EL (cell line): ENCODE results near the gene PPIP5K2.
"Not testable (repeated sequence)": the region's sequence is repeated elsewhere in the genome, so short reads cannot be mapped to it uniquely, and the experiment has no call there.

ENCODE experiments used
- DNase-seq: peaks from one replicate; pipeline ENCODE4 v3.0.0-alpha.2; 2016

The PPIP5K2 gene

DNA sequence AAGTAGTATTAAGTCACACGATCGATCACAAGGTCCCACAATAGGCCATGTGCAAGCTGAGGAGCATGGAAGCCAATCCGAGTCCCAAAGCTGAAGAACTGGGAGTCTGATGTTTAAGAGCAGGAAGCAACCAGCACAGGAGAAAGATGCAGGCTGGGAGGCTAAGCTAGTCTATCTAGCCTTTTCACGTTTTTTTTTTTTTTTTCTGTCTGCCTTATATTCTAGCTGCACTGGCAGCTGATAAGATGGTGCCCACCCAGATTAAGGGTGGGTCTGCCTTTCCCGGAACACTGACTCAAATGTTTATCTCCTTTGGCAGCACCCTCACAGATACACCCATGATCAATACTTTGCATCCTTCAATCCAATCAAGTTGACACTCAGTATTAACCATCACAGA, 6.5 kb downstream of the PPIP5K2 start:
- DNase-seq: no peak

DNA sequence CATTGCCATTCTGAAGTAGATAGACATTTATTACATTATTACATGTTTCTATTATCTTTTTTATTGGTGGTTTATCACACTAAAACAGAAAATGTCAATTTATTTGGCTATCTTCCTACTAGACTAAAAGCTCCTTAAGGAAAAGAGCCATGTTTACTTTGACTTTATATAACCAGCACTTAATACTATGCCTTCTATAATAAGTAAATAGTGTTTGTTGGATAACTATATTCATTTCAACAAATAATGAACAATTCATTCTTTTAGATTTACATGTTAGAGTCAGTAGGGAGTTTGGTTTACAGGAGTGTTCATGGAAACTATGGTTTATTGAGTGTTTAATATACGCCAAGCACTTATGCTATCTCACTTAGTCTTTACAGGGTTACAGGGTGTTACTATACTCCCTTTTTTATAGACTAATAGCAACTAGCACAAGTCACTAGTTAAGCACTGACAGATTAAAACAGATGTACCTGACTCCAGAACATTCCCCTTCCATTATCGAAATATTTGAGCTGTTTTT, 7.3 kb downstream of the PPIP5K2 start:
- no peak for DNase-seq

DNA sequence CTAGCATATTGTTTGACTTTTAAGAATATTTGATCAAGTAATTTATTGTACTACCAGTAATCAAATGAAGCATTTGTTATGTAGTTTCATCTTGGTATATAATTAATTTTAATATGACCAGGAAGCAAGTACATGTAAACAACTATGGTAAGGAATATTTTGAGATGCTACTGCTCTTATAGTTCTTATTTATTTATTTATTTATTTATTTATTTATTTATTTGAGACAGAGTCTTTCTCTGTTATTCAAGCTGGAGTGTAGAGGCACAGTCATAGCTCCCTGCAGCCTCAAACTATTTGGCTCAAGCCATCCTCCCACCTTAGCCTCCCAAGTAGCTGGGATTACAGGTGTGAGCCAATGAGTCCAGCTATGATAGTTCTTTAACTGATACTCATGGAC, 8.1 kb downstream of the PPIP5K2 start:
- no peak for DNase-seq

DNA sequence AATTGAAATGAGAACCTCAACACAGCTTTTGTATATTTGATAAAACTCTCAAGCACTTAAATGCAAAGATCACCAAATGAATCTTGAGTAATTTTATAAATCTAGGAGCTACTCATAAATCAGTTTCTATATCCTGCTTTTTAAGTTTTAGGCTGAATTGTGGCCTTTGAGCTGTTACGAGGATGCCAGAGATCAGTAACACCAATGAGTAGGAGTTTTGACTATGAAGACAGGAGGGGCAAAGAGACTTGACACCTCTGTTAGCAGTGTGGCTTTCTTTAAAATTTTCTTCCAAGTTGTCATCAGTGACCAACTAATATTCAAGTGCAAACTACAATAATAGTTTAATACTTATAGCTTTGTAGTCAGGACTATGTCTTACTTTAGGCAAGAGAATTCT, 12.6 kb downstream of the PPIP5K2 start:
- no peak for DNase-seq

DNA sequence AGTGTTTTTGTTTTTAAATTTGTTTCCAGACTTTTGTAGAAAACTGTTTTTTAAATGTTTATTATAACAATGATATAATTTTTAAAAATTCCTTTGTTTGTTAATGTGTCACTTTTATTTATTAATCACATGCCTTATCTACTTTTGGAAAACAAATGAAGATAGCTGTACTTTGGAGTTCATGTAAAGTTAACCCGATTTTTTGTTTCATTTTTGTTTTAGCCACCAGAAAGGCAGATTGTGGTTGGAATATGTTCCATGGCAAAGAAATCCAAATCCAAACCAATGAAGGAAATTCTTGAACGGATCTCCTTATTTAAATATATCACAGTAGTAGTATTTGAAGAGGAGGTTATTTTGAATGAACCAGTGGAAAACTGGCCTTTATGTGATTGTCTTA, 13.1 kb downstream of the PPIP5K2 start:
- no peak for DNase-seq

DNA sequence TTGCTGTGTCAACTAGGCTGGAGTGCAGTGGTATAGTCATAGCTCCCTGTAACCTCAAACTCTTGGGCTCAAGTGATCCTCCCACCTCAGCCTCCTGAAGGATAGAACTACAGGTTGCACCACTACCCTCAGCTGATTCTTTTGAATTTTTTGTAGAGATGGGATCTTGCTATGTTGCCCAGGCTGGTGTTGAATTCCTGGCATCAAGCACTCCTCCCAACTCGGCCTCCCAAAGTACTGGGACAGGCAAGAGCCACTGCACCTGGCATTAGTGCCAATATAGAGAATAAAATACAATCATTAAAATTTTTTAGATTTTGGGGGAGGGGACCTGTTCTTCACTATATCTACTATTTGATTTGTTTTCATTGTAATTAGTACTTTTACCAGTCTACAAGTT, 15.4 kb downstream of the PPIP5K2 start:
- no peak for DNase-seq

DNA sequence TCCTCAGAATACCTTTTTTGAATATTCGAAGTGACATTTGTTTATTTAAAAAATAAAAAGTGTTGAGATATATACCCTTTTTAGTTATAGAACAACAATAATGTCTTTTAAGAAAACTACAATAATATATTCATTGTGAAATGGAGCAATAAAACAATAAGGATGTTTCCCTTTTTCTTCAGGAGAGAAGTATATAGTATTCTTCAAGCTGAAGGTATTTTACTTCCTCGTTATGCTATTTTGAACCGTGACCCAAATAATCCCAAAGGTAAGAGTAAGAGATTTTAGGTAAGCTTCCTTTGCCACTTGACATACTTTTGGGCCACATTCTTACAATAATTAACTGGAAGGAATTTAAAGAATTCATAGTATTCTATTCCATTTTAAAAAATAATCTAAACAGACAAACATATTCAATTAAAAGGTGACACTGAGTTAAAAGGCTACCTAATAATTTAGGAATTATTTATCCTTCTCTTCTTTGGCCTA, 18.1 kb downstream of the PPIP5K2 start:
- no peak for DNase-seq

DNA sequence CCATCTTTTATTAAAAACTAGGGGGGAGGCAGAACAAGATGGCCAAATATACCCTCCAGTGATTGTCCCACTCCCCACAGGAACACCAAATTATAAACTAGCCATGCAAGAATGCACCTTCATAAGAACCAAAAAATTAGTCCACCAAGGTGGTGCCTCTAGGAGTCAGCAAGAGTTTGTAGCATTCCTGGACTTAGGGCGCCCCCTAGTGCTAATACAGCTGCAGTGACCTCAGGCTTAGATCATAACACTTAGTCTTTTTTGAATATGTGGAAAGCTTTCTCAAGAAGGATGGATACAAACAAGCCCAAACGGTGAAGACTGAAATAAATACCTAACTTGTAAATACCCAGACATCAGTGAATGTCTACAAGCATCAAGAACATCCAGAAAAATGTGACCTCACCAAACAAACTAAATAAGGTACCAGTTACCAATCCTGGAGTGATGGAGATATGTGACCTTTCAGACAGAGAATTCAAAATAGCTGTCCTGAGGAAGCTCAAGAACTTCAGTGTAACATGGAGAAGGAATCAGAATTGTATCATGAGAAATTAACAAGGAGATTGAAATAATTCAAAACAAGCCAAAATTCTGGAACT, 19.3 kb downstream of the PPIP5K2 start:
- DNase-seq: peak; percentile 76

DNA sequence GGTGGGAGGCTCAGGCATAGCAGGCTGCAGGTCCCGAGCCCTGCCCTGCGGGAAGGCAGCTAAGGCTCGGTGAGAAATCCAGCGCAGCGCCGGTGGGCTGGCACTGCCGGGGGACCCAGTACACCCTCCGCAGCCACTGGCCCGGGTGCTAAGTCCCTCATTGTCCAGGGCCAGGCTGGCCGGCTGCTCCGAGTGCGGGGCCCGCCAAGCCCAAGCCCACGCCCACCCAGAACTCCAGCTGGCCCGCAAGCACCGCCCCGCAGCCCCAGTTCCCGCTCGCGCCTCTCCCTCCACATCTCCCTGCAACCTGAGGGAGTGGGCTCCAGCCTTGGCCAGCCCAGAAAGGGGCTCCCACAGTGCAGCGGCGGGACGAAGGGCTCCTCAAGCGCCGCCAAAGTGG, 22.0 kb downstream of the PPIP5K2 start:
- DNase-seq: not testable (repeated sequence)

DNA sequence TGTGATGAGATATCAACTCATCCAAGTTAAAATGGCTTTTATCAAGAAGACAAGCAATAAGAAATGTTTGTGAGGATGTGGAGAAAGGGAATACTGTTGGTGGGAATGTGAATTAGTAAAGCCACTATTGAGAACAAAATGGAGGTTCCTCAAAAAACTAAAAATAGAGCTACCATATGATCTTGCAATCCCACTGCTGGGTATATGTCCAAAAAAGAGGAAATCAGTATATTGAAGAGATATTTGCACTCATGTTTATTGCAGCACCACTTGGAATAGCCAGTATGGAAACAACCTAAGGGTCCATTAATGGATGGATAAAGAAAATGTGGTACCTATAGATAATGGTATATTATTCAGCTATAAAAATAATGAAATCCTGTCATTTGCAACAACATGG, 25.1 kb downstream of the PPIP5K2 start:
- DNase-seq: no peak

DNA sequence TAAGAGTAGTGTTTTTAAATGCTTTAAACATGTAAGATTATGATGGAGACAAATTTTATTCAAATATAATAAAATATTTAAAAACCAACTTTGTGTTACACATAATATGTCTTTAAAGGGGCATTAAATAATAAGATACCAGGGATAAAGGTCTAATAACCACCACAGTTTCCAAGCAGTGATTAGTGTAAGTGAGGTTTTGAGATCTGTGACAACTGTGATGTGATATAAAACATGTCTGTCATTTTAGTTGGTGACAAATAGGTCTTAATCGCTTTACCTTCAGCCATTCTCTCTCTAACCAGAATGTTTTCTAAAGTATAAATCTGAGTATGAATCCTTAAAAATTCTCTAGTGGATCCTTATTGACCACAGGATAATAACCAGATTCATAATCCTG, 28.1 kb downstream of the PPIP5K2 start:
- no peak for DNase-seq

DNA sequence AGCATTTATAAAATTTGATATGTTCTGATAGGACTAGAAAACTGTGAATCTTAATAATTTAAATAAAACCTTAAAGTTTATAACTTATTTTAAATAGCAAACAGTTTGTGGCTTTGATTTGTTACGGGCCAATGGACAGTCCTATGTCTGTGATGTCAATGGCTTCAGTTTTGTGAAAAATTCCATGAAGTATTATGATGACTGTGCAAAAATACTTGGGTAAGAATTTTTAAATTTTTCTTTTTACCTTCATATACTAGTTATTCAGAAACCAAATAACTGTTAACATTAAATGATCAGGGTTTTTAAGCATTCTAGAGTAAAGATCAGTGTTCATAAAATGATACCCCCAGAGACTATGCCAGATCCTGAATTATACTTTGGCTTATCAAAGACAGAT, 31.1 kb downstream of the PPIP5K2 start:
- DNase-seq: no peak

DNA sequence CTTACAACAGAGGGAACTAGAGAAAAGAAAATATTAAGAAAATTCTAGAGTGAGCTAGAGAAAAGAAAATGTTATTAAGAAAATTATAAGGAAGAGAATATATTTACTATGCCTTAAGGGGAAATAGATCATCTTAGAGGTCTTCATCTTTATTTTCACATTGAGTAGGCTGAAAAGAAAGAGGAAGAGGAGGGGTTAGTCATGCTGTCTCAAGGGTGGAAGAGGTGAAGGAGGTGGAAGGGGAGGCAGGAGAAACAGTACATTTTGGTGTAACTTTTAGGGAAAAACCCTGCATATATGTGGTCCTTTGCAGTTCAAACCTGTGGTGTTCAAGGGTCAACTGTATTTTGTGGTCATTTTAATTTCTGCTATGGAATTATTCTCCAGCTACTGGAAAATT, 46.6 kb downstream of the PPIP5K2 start:
- DNase-seq: no peak

DNA sequence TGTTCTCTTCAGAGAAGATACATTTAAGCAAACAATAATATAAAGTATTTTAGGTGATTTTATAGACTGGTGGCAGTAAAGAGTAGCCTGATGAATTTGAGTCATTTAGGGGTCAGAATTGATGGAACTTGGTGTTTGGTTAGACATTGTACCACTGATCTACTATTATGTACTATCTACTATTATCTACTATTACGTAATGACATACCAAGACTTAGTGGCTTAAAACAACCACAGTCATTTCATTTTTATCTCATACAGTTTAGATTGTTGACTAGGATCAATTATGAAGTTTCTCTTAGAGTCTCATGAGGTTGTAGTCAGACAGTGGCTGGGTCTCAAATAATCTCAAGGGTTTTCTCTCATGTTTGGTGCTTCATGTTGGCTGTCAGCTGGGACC, 54.0 kb downstream of the PPIP5K2 start:
- no peak for DNase-seq

DNA sequence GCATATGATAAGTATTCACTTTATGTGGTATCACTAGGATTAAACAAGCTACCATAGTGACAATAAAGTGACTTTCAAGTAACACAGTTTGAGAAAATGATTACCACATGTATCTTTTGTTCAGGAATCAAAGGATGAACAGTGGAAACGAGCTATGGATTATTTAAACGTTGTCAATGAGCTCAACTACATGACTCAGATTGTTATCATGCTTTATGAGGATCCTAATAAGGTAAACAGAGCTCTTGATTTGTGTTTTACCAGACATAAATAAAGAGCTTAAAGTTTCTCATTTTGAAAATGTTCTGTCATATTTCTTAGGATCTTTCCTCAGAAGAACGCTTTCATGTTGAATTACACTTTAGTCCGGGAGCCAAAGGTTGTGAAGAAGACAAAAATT, 57.4 kb downstream of the PPIP5K2 start:
- DNase-seq: no peak

DNA sequence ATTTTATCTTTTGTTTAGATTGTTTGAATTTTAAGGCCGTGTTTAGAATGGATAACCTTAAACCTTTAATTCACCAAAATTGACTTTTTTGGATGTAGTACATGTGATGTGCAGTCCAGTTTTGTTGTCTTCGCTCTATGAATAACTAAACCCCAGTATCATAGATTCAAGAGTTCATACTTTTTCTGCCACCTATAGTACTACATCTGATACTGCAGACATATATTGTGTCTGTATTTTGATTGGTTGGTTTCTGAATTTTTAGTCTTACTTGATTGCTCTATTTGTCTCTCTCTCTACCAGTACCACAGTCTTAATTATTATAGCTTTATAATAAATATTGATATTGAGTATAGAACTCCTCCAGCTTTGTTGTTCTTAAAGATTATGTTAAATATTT, 58.1 kb downstream of the PPIP5K2 start:
- no peak for DNase-seq

DNA sequence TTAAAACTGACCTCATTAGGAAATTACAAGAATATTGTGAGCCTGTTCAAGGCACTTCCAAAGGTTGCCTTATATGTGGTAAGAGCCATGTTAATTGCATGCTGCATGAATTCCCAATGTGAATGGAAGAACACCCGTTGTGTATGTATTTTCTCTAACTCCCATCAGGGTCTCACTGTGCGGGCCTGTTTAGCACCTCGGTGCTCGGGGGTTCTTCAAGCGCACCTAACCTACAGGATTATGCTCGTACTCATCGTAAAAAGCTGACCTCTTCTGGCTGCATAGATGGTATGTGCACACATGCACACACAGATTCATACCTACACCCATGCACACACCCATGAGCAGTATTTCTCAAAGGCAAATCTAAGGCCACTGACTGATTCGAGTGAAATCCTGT, 66.1 kb downstream of the PPIP5K2 start:
- no peak for DNase-seq

DNA sequence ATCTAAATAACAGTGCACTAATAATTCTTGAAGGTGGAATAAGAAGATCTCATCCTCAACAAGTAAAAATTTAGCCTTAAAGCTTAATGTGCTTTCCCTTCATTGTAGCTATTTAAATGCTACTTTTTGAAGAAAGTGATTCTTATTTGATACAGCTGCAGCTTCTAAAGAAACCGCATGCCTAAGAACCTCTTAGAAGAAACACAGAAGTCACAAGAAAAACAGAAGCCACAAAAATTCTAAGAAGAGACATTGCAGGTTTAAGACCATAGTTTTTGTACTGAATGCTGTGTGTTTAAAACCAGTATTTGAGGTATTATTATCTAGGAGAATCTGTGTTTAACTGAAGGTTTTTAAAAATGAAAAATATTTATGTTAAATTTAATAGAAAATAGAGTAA, 68.3 kb downstream of the PPIP5K2 start:
- DNase-seq: no peak

DNA sequence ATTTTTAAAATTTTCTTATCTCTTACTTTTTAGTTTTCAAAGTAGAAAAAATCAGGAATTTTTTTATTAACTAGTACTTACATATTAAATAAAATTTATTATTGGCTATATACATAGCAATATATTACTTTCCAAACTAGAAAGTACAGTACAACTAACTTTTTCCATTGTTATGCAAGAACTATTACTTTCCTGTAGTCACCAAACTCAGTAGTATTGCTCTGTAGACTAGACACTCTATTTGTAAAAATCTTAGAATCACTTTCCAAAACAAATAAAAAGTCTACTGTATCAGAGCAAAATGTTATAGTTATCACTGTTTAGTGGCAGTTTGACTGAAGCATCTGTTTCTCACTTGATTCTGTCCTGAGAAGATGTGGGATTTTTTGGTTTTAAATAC, 83.1 kb downstream of the PPIP5K2 start:
- no peak for DNase-seq

DNA sequence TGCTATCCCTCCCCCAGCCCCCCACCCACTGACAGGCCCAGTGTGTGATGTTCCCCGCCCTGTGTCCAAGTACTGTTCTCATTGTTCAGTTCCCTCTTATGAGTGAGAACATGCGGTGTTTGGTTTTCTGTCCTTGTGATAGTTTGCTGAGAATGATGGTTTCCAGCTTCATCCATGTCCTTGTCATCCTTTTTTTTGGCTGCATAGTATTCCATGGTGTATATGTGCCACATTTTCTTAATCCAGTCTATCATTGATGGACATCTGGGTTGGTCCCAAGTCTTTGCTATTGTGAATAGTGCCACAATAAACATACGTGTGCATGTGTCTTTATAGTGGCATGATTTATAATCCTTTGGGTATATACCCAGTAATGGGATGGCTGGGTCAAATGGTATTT, 84.9 kb downstream of the PPIP5K2 start:
- not testable (repeated sequence) for DNase-seq

DNA sequence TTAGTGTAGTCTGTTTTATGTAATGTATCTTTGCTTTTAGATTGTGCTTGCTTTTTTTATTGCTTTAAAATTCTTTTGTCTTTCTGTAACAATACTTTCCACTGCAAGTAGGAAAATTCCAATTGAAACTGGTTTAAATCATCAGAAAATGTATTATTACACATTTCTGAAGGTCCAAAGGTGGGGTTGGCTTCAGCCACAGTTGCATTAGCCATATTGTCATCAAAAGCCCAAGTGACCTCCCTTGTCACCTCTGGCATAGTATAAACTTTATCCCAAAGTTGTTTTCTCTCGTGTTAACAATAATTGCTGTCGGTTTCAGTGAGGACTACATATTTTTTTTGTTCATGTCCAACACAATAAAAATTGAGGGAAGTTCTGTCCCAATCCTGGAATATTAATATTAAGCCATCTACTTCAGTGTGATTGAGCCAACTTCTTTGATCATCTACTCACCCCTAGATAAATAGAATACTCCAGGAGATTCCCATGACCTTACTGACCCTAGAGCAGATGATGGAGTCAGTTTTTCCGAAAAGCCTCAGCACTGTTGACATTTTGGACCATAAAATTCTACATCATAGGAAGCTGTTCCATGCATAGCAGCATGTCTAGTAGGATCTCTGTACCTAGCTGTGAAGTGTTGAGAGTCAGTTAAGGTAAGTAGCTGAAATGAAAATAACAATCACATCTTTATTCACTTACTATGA, 86.0 kb downstream of the PPIP5K2 start:
- no peak for DNase-seq

DNA sequence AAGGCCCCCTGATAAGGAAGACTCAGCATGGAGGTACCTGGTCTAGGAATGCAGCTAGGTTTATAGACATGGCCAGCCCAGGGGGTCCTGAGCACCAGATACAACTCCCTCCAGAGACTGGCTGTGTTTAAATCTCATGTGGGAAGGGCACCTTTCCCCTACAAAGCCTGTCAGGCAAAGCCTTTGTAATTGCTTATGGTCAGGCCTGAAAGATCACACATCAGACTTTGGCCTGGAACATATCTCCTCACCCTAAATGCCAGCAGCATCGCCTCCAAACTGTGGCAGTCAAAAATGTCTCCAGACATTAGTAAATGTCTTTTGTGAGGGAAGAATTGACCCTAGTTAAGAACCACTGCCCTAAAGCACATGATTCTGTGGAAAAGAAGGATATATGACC, 86.9 kb downstream of the PPIP5K2 start:
- DNase-seq: no peak

DNA sequence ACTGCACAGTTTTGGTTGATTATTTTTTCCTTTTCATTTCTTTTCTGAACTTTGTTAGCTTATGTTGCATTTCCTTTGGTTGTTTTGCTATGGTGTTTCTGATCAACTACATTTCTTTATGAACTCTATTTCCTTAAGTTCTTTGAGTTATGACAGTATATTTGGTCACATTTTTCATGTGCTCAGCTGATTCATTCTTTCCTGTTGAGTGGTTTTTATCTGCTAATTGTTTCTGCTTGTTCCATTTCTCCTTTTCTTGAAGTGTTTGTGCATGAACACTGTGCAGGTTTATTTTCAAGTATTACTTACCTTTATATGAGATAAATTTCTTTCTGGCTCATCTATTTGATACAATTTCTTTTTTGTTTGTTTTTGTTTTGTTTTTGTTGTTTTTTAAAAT, 87.6 kb downstream of the PPIP5K2 start:
- no peak for DNase-seq

DNA sequence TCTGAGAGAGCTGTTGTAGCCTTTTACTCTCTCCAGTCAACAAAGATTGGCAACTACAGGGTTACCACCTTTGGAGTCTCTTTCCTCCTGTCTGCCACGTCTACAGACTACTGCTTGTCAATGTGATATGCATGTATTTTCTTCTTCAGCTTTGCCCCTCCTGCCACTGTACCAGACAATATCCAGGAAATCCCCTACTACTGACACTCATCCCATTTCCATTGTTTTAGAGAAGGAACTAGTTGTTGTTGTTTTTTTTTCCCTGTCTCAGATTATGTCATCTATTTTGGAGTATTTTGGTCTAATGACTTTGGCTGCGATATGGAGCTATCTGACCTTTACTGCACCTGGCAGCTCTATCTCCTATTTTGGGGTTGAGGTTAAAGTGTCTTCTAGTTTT, 88.4 kb downstream of the PPIP5K2 start:
- DNase-seq: no peak

DNA sequence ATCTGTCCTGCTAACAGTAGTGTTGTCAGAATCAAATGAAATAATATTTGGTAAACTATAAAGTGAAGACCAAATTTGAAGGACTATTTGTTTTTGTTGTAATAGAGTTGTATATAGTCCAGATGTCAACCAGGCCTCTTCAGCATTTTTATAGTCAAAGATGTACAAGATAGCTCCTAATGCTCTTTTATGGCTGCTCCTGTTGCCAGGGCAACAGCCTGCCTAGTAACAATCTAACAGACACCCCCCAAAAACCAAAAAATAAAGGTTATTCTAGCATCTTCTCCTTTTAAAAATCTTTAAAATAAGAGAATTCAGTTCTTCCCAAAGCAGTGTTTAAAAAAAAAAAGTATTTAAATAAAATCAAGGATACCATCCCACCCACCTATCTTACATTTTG, 89.0 kb downstream of the PPIP5K2 start:
- DNase-seq: no peak
